ENCODE data around the gene ZDHHC21.
A peak's percentile ranks its signal among the peaks of the same experiment; 100 is the strongest.
"Not testable (repeated sequence)": the region's sequence is repeated elsewhere in the genome, so short reads cannot be mapped to it uniquely, and the experiment has no call there.

ZDHHC21 gene

GRCh38 chr9:14693251-14693861, at the start of gene ZDHHC21:
TSS of gene ZDHHC21 (minus strand) at chr9:14693432. CDS start at chr9:14674340, 19,092 bp downstream.
- peak; percentile 47 for DNase-seq

- DNase-seq, result no peak
Observed at GRCh38 chr9:14741369-14741768, 48.1 kb upstream of the ZDHHC21 start.

- DNase-seq, result no peak
Observed at GRCh38 chr9:14733133-14733532, 39.9 kb upstream of the ZDHHC21 start.

- no peak for DNase-seq
Observed at GRCh38 chr9:14731294-14731981, 38.2 kb upstream of the ZDHHC21 start.

- DNase-seq, result no peak
Observed at GRCh38 chr9:14730461-14730898, 37.2 kb upstream of the ZDHHC21 start.

GRCh38 chr9:14723301-14723700, 30.1 kb upstream of the ZDHHC21 start:
- no peak for DNase-seq

- no peak for DNase-seq
Observed at GRCh38 chr9:14722391-14723035, 29.3 kb upstream of the ZDHHC21 start, which contains the start of gene CER1. TSS of gene CER1 (minus strand) at chr9:14722733. CDS start at chr9:14722672, 61 bp downstream.

- DNase-seq, result no peak
Observed at GRCh38 chr9:14719231-14719923, 26.1 kb upstream of the ZDHHC21 start.

- no peak for DNase-seq
Observed at GRCh38 chr9:14715102-14715501, 21.9 kb upstream of the ZDHHC21 start.

- DNase-seq, result no peak
Observed at GRCh38 chr9:14713187-14713767, 20.0 kb upstream of the ZDHHC21 start.

GRCh38 chr9:14710804-14711203, 17.6 kb upstream of the ZDHHC21 start:
- DNase-seq, result peak; percentile 9

- DNase-seq, result no peak
Observed at GRCh38 chr9:14706530-14707140, 13.4 kb upstream of the ZDHHC21 start.

GRCh38 chr9:14705079-14705478, 11.8 kb upstream of the ZDHHC21 start:
- no peak for DNase-seq

GRCh38 chr9:14704281-14704680, 11.0 kb upstream of the ZDHHC21 start:
- DNase-seq, result no peak

- DNase-seq, result no peak
Observed at GRCh38 chr9:14702200-14702720, 9.0 kb upstream of the ZDHHC21 start.

- no peak for DNase-seq
Observed at GRCh38 chr9:14692470-14693250, 572 bp downstream of the ZDHHC21 start.

GRCh38 chr9:14690948-14691730, 2.1 kb downstream of the ZDHHC21 start:
- no peak for DNase-seq

- DNase-seq, result peak; percentile 6
Observed at GRCh38 chr9:14687042-14687719, 6.1 kb downstream of the ZDHHC21 start.

- DNase-seq, result no peak
Observed at GRCh38 chr9:14686168-14686567, 7.1 kb downstream of the ZDHHC21 start.

GRCh38 chr9:14682616-14683015, 10.6 kb downstream of the ZDHHC21 start:
- not testable (repeated sequence) for DNase-seq
